HG03066 (cell line): ENCODE data around the gene CARNS1.
"Not testable (repeated sequence)": the region's sequence is repeated elsewhere in the genome, so short reads cannot be mapped to it uniquely, and the experiment has no call there.

Experiments
- ATAC-seq: cut with Tn5 transposase; IDR thresholded peaks from one replicate; pipeline ENCODE4 v1.9.1; 2021; ENCODE audit warnings: low read depth; ENCODE audit not compliant: unreplicated experiment

CARNS1 gene

DNA sequence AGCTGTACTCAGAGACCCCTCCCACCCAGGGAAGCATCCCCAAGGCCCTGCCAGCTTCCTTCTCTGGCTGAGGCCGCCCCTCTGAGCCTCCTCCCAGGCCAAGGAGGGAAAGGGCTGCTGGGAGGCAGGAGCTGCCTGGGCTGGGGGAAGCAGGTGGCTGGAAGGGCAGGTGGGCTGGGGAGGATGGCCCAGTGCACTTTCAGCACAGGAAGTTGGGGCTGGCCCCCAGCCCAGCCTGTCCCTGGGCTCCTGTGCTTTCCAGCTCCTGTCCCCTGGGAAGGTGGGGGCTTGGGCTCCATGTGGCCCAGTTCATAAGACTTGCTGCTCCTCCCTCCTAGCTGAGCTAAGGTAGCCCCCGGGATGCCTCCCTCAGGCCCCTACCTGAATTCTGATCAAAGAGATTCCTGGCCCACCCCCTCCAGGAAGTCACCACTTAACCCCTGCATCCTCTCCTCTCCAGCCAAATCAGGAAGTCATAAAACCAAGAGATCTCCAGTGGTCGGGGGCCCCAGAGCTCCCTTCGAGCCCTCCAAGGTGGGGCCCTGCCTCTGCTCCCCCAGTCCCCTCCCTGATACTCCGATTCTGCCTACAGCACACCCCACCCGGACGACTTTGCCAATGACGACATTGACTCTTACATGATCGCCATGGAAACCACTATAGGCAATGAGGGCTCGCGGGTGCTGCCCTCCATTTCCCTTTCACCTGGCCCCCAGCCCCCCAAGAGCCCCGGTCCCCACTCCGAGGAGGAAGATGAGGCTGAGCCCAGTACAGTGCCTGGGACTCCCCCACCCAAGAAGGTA is 18.7 kb upstream of the CARNS1 start:
- no peak for ATAC-seq

DNA sequence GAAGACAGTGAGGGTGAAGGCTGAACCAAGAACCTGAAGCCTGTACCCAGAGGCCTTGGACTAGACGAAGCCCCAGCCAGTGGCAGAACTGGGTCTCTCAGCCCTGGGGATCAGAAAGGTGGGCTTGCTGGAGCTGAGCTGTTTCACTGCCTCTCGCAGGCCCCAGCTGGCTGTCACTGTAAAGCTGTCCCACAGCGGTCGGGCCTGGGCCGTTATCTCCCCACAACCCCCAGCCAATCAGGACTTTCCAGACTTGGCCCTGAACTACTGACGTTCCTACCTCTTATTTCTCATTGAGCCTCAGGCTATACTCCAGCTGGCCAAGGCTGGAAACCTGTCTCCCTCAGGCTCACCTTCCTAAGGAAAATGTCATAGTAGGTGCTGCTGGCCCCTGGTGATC is 17.9 kb upstream of the CARNS1 start:
- no peak for ATAC-seq

DNA sequence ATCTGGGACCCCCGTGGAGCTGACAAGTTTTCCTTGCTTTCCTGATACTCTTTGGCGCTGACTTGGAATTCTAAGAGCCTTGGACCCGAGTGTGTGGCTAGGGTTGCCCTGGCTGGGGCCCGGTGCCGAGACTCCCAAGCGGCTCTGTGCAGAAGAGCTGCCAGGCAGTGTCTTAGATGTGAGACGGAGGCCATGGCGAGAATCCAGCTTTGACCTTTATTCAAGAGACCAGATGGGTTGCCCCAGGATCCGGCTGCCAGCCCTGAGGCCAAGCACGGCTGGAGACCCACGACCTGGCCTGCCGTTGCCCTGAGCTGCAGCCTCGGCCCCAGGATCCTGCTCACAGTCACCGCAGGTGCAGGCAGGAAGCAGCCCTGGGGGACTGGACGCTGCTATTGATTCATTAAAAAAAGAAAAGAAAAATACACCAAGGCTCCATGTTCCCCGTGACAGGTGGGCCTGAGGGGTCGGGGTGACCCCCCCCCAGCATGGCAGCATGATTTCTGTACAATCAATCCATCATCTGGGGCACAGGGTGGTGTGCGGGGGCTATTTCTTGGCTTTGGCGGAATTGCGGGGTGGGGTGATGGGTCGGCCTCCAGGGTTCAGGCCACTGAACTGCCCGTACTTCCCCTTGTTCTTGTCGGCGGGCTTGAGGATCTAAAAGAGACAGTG is 17.4 kb upstream of the CARNS1 start:
- no peak for ATAC-seq

DNA sequence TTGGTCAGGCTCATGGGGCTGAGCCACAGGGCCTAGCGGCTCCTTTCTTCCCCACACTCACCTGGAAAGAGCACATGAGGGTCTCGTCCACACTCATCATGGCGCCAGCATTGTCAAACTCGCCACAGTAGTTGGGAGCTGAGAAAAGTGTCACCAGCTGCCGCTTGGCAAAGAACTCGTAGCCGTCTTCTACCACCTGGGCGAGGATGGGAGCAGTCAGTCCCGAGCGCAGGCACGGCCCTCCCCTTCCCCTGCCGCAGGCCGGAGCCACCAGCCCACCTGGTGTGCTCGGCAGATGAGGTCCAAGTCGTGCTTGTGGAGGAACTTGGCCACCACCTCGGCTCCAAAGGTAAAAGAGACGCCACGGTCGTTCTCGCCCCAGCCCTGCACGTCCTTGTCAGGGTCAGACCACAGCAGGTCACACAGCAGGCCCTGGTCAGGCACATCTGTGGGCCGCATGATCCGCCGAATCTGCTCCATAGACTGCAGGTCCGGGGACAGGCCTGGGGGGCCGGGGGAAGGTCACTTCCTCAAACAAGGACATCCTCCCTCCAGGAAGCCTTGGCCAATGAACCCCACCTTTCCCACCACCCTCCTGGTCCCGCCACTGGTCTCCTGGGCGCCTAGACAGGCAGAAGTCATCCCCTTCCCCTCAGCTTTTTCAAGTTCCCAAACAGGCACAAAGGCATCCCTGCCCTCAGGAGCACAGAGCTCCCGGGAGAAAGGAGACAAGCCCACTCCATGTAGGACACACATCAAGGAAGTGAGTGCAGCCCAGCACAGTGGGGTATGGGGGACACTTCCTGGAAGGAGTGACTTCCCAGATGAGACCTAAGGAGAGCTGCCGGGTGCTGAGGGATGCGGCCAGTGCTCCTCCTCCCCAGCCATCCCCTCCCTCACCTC is 16.6 kb upstream of the CARNS1 start:
- ATAC-seq = no peak

DNA sequence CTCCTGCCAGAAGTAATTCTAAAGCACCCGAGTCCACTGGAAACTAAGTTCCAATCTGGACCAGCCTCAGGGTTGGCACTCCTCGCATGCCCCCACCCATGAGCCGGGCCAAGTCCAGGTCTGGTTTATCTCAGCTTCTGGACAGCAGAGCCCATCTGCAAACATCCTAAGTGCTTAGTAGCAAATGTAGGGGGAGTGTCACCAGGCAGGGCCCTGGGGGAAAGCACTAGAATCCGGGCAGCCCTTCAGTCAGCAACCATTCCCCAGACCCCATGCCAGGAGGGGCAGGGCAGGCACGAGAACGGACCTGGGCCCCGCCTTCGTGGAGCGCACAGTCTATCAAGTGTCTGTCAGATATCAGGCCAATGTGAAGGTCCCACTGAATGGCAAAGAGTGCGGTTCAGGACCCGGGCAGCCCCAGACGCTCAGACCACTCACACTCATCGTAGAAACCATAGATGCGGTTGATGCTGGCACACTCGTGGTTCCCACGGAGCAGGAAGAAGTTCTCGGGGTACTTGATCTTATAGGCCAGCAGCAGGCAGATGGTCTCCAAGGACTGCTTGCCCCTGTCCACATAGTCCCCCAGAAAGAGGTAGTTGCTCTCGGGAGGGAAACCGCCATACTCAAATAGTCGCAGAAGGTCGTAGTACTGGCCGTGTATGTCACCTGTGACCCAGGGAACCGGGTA is 15.1 kb upstream of the CARNS1 start:
- ATAC-seq = no peak

- ATAC-seq = peak; percentile 18
Observed at GRCh38 chr11:67400942-67401494, 14.5 kb upstream of the CARNS1 start.

DNA sequence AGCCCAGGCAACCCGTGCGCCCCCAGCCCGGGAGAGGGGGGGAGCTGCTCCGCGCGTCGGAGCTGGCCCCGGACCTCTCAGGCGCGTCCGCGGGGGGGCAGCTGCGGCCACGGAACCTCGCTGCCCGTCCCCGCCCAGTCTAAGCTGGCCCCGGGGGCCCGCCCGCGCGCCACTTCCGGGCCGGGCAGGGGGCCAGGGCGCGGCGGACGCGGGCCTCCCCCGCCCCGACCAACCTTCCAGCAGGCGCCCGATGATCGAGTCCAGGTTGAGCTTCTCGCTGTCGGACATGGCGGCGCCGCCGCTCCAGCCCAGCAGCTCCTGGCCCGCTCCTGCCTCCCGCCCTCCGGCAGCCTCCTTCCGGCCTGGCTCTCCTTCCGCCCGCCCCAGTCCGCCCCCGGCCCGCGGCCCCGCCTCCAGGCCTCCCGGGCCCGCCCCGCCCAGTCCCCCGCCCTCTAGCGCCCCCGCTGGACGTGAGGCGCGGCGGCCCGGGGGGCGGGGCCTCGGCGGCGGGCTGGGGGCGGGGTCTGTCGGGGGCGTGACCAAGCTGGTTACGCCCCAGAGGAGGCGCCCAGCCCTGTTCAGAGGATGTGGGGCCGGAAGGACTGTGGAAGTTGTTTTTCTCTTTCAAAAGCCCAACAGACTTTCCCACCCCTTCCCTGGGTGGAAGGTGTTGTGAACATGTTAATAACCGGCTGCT is 13.8 kb upstream of the CARNS1 start, which contains the start of gene PPP1CA:
PPP1CA (minus strand) TSS at position 364 of the 697 bp plus-strand sequence; CDS start at position 288, 76 bp downstream.
- peak; percentile 55 for ATAC-seq

- not testable (repeated sequence) for ATAC-seq
Observed at GRCh38 chr11:67402192-67402839, 13.2 kb upstream of the CARNS1 start.

DNA sequence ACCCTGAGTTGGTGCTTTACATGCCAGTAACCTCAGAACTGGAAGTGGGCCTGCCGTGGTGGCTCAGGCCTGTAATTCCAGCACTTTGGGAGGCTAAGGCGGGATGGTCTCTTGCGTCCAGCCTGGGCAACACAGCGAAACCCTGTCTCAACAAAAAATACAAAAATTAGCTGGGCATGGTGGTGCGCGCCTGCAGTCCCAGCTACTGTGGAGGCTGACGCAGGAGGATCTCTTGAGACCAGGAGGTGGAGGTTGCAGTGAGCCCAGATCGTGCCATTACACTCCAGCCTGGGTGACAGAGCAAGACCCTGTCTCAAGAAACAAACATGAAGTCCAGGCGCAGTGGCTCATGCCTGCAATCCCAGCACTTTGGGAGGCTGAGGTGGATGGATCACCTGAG is 12.4 kb upstream of the CARNS1 start:
- not testable (repeated sequence) for ATAC-seq

DNA sequence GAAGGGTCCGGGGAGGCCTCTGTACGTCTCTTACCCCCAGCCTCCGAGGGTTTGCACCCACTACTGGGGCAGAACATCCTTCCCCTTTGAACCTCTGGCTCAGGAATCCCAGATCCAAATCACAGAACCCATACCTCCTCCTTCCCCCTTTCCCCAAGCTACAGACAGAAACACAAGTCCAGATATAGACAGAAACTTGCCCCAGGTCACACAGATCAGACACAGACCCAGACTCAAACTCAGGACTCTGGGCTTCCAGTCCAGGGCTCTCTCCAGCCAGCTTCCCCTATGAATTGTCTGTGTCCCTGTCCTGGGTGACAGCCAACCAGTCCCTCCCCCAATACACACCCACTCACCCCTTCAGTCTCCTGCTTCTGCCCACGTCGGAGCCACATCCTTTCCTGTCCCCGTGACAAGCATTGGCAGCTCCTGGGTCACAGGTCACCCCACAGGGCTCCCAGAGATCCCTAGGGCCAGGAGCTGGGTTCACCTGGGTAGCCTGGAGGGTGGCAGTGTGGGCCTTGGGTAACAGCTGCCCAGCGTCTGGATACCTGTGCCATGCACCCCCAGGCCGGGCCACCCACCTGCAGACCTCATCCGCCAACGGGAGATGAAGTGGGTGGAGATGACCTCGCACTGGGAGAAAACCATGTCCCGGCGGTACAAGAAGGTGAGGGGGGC is 10.8 kb upstream of the CARNS1 start:
- no peak for ATAC-seq

GRCh38 chr11:67405196-67405567 is 10.3 kb upstream of the CARNS1 start:
- no peak for ATAC-seq

DNA sequence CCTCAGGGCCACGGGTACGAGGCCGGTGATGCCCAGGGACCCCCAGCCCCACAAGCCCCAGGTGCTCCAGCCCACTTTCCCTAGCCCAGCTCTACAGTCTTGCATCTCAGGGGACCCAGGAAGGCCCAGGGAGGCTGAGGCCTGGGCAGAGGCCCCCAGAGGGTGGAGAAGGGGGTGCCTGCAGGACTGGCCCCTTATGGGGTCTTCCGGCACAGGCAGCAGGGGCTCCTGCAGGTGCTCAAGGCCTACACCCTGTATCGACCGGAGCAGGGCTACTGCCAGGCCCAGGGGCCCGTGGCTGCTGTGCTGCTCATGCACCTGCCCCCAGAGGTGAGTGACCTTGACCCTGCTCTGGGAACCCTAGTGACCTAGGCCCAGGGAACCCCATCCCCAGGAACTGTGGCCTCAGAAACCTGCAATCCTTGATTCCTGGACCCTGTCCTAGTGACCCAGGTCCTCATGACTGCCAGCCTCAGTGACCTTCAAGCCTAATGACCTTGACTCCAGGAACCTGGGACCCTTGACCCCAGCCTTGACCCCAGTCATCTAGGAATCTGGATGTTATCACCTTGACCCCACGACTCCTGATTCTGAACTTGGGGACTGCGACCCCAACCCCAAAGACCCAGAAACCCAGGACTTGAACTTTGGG is 9.7 kb upstream of the CARNS1 start:
- no peak for ATAC-seq

- ATAC-seq = no peak
Observed at GRCh38 chr11:67406420-67406968, 9.0 kb upstream of the CARNS1 start.

GRCh38 chr11:67406969-67407687 is 8.3 kb upstream of the CARNS1 start:
- ATAC-seq = no peak

DNA sequence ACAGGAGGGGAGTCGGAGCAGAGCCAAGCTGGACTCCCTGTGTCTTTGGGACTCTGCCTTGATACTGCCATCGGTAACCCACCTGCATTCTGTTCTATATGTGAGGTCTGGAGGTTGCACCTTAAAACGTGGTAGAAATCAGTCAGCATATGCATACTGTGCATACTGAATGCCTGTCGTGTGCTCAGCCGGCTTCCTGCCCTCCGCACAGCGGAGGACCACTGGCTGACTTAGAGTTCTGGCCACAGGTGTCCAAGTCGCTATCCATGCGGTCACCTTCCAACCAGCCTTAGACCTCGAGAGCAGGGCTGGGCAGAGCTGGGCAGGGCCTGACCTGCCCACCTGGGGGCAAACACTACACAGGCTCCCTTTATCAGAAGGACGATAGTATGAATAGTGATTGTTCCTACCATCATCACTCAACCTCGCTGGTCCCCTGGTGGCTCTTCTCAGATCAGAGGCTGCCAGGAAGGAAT is 7.8 kb upstream of the CARNS1 start:
- ATAC-seq = no peak

- no peak for ATAC-seq
Observed at GRCh38 chr11:67408437-67409200, 6.9 kb upstream of the CARNS1 start.
